Left lung (tissue), 10 donors: ENCODE measurements around the gene SPTSSB. TPM values are rescaled to one million over a fixed set of nuclear protein-coding genes. Genes with fewer than 3 reads are reported as not detected.

ENCODE experiments used
- ATAC-seq: fragments of 200-7000 bp; cut with Tn5 transposase; one replicate; pipeline ENCODE4 v1.9.1; 2020; ENCODE audit warnings: moderate library complexity
- DNase-seq, 4 donors: peaks; one replicate each; pipeline ENCODE4 v3.0.0-alpha.2; 2013 to 2020
- H3K27ac ChIP-seq, 2 donors: fragments of 200-600 bp; sonication (generic) in 1 of 2; one replicate each; pipeline versions ENCODE4 v1.5.0 to v1.8.0; 2020 to 2021
- H3K27me3 ChIP-seq, 2 donors: fragments of 200-600 bp; sonication (generic) in 1 of 2; one replicate each; pipeline versions ENCODE4 v1.5.0 to v1.8.0; 2020 to 2021
- H3K36me3 ChIP-seq, 2 donors: fragments of 200-600 bp; sonication (generic) in 1 of 2; one replicate each; pipeline versions ENCODE4 v1.5.0 to v1.8.0; 2020 to 2021
- H3K4me1 ChIP-seq, 2 donors: fragments of 200-600 bp; one replicate each; pipeline ENCODE4 v1.8.0; 2021
- H3K4me3 ChIP-seq, 2 donors: fragments of 200-600 bp; sonication (generic) in 1 of 2; one replicate each; pipeline versions ENCODE4 v1.5.0 to v1.8.0; 2020 to 2021; ENCODE audit warnings: mild to moderate bottlenecking in 1 of 2
- H3K9me3 ChIP-seq, 2 donors: fragments of 200-600 bp; sonication (generic) in 1 of 2; one replicate each; pipeline versions ENCODE4 v1.5.0 to v1.8.0; 2020 to 2021
- intact Hi-C, 2 donors: fragments of 100-400 bp; cut with DNase I; formaldehyde crosslinking; loops; one replicate each; pipeline versions ENCODE4 v1.11.2 to v1.14.2; 2022
- polyA plus RNA-seq, 6 donors: library from polyadenylated mRNA; unstranded; fragments of 120-200 nt; gene quantifications; one replicate each; pipeline ENCODE4 v1.2.1, GENCODE V29; 2013; ENCODE audit not compliant: insufficient read length in 6 of 6
- total RNA-seq, 2 donors: library from RNA; stranded (reverse); fragmentation: NEBNext Ultra II Directional; extraction: Animal tissue kit (Norgen Biotek cat#: 25700); gene quantifications; one replicate each; pipeline ENCODE4 v1.2.1, GENCODE V29; 2021
- TF ChIP-seq, protein P1 (sequence below), 2 donors: fragments of 200-600 bp; sonication (generic) in 1 of 2; IDR thresholded peaks; one replicate each; pipeline versions ENCODE4 v1.5.0 to v1.8.0; 2021; ENCODE audit warnings: antibody characterized with exemption in 2 of 2
- donor health status: DM: no; HTN: yes; CAD: no.
- donor health status: DM: no; HTN: no; CAD: no.

Gene SPTSSB
- total and polyA plus RNA-seq, 8 donors = 1.7 to 17.7 (median 10.9) TPM; not detected in 2

DNA sequence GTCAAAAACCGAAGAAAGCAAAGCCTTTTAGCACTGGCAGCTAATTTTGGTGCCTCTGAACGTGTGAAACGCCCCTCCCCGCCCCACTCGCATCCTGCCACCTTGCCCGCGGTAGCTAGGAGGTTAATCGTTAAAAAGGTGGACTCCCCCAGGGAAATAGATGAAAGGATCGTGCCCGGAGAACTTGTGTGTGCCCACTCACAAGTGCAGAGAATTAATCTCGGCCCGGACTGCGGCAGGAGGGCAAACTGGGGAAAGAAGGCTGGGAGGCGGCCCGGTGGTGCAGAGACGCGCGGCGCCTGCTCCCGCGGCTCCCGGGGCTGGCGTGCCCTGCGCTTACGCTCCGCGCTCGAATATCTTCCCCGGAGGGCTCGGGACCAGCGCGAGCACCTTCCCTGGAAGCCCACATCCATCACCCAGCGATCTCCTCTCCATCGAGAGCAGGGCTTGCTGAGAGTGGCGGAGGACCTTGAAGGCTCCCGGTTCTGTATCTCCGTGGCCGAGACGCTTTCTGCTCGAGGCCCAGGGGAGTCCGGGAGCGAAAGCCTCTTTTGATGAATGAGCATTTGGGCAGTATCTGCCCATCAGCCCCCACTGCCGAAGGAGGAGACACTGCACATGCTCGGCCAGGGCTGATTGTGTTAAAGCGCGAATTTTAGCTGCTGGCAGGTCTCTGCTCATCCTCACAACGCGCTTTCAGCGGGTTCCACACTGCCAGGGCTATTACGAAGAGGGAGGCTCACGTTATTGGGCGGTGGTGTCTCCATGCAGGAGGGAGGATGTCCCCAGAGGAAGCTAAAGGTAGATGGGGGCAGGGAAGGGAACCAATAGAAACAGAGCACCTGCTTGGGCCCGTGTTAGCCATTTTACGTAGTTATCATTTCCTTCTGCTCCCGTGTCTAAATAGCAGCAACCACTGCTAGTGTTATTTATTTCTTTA, 1.3 kb upstream of the SPTSSB start:
- peak overlapping the region; percentile 26 to 31 for H3K4me3 ChIP-seq
- peaks cover 18 to 21% of the 10 kb centered on the region in 2 donors for H3K4me1 ChIP-seq
- peak in 1 of 4 donors; percentile 68 for DNase-seq

DNA sequence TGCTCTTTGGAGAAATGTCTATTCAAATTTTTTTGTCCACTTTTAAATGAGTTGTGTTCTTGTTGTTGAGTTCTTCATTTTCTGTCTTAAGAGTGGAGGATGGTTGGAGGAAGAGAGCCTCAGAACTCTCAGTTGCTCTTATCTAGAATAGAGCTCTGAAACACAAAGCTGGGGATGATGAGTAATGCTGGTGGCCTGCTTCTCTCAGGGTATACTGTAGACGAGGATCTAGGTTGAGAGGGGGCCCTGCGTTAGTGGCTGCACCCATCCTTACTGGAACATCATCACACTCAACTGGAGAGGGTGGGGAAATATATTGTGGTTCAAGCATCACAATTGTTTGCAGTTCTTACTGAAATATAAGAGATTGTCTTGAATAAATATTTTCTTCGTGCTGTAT, 1.8 kb downstream of the SPTSSB start:
- no peak for ATAC-seq
- Histone ChIP-seq H3K4me1 (peaks cover 18 to 21% of the 10 kb centered on the region in 2 donors), H3K27me3 (peaks cover 41 to 64% of the 10 kb centered on the region in 2 donors), H3K36me3 (no peaks in the 10 kb centered on the region), H3K27ac (no peak overlapping the region), H3K9me3 (no peaks in the 10 kb centered on the region), H3K4me3 (no peak overlapping the region)
- intact Hi-C loops = no loop called here
- DNase-seq = no peak
- TF ChIP-seq, protein P1, sequence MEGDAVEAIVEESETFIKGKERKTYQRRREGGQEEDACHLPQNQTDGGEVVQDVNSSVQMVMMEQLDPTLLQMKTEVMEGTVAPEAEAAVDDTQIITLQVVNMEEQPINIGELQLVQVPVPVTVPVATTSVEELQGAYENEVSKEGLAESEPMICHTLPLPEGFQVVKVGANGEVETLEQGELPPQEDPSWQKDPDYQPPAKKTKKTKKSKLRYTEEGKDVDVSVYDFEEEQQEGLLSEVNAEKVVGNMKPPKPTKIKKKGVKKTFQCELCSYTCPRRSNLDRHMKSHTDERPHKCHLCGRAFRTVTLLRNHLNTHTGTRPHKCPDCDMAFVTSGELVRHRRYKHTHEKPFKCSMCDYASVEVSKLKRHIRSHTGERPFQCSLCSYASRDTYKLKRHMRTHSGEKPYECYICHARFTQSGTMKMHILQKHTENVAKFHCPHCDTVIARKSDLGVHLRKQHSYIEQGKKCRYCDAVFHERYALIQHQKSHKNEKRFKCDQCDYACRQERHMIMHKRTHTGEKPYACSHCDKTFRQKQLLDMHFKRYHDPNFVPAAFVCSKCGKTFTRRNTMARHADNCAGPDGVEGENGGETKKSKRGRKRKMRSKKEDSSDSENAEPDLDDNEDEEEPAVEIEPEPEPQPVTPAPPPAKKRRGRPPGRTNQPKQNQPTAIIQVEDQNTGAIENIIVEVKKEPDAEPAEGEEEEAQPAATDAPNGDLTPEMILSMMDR (IDR thresholded peaks at IDR 0.05) = no peak

More for the DNA sequence above, 1.3 kb upstream of the SPTSSB start:
- intact Hi-C loops = no loop called here
- no peak overlapping the region for H3K27ac ChIP-seq
- no peaks in the 10 kb centered on the region for H3K36me3 ChIP-seq
- H3K9me3 ChIP-seq = no peaks in the 10 kb centered on the region
- TF ChIP-seq, protein P1 (IDR thresholded peaks at IDR 0.05) = no peak
- peak; percentile 77 for ATAC-seq
- peaks cover 41 to 60% of the 10 kb centered on the region in 2 donors for H3K27me3 ChIP-seq

DNA sequence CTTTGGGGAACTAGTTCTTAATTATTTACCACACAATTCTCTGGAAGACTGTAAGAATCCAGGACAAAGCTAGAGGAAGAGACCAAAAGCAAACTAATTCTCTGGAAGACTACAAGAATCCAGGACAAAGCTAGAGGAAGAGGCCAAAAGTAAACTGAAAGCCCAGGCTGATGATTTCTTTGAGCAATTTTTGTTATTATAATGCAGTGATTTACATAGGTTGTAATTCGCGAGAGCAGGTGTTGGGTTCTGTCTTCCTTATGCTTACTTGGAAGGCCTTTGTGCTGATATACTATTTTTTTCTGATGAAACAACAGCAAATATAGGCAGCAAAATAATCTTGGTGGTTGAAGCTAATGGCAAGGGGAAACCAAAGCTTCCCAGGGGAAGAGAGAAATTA, 5.2 kb downstream of the SPTSSB start:
- H3K27me3 ChIP-seq = peaks cover 18 to 32% of the 10 kb centered on the region in 2 donors
- no peak overlapping the region for H3K4me3 ChIP-seq
- H3K36me3 ChIP-seq = no peaks in the 10 kb centered on the region
- DNase-seq (no peak), ATAC-seq (no peak)
- TF ChIP-seq, protein P1 (IDR thresholded peaks at IDR 0.05) = no peak
- H3K9me3 ChIP-seq = no peaks in the 10 kb centered on the region
- H3K4me1 ChIP-seq = peaks cover under 1% of the 10 kb centered on the region in 2 donors
- intact Hi-C loops = no loop called here
- no peak overlapping the region for H3K27ac ChIP-seq

DNA sequence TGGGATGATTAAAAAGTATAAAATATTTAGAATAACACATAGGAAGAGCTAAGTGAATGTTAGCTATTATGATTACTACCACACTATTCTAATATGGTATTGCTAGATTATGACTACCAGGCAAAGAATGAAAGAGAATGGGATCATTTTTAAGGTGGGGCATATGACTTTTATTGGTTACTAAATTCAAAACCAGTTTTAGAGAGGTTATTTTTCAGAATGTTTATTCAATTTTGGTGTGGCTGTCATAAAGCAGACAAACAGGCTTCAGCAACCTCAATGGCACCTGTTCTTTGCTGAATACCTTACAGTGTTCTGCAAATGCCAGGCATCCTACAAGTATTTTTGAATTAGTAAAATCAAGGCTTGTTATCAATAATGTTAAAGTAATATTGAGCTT, 12.8 kb downstream of the SPTSSB start:
- no peaks in the 10 kb centered on the region for H3K36me3 ChIP-seq
- ATAC-seq (no peak), DNase-seq (no peak)
- peaks cover 26 to 53% of the 10 kb centered on the region in 2 donors for H3K27me3 ChIP-seq
- no peaks in the 10 kb centered on the region for H3K4me1 ChIP-seq
- intact Hi-C loops = no loop called here
- H3K27ac ChIP-seq = no peak overlapping the region
- H3K9me3 ChIP-seq = no peaks in the 10 kb centered on the region
- no peak overlapping the region for H3K4me3 ChIP-seq
- TF ChIP-seq, protein P1 (IDR thresholded peaks at IDR 0.05) = no peak

DNA sequence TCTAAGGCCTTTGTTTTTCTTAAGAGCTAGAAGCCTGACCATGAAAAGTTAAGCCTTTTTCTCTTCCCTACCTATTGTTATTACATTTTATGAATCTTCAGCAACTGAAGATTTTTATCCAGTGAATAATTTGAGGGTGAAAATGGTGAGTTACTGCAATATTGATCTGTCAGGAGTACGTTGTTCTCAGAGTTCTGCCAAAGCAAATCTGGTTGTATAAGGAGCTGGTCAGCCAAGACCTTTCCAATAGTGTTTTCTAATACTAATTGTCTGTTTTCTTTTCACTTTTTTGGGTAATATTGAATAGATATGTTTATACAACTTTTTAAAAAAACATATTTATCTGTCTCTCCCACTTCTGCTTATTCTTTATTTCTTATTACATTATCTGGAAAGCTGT, 15.0 kb downstream of the SPTSSB start:
- H3K27me3 ChIP-seq = peaks cover 20 to 72% of the 10 kb centered on the region in 2 donors
- H3K4me3 ChIP-seq = no peak overlapping the region
- DNase-seq (no peak), ATAC-seq (no peak)
- no peaks in the 10 kb centered on the region for H3K36me3 ChIP-seq
- H3K27ac ChIP-seq = no peak overlapping the region
- intact Hi-C loops = no loop called here
- H3K4me1 ChIP-seq = no peaks in the 10 kb centered on the region
- H3K9me3 ChIP-seq = no peaks in the 10 kb centered on the region
- TF ChIP-seq, protein P1 (IDR thresholded peaks at IDR 0.05) = no peak
